HG03139 (cell line): ENCODE results near the gene F10.

Experiments used
- ATAC-seq: cut with Tn5 transposase; IDR thresholded peaks from one replicate; pipeline ENCODE4 v1.9.1; 2021; ENCODE audit not compliant: unreplicated experiment

F10 gene

DNA sequence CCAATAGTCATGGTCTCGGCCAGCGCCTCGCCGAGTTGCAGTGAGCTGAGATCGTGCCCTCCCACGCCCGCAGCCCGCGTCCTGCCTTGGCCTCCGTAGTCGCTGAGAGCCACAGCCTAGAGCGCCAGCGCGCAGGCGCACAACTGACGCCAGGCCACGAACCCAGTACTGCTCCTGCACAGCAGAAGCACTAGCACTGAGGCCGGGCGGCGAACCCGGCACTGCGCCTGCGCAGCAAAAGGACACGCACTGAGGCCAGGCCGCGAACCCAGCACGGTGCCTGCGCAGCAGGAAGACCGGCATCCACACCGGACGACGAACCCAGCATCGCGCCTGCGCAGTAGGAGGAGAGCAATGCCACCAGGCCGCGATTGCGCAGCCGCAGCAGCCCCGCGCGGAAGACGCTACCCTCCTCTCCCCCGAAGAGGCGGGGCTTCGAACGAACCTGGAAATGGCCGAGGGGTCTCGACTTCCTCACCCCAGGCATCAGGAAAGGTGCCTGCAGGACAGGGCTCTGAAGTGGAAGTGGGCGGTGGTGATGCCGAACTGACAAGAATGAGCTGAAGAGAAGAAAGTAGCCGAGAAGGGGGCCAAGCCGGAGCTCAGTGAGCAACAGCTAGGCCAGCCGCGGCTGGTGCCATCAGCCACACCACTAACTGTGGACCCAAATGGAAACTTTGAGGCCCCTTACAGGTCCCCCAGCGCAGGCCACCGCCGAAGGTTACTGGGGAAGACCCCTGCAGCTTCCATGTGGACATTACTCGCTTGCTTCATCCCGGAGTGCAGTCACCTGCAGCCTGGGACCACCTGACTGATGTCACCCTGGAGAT, 7.5 kb downstream of the F10 start:
- ATAC-seq, result no peak

GRCh38 chr13:113135281-113135760, 12.7 kb downstream of the F10 start:
- ATAC-seq, result no peak

- no peak for ATAC-seq
These were observed 15.2 kb downstream of the F10 start for GRCh38 chr13:113137691-113138298.

- ATAC-seq, result no peak
These were observed 16.4 kb downstream of the F10 start for GRCh38 chr13:113138792-113139551.

DNA sequence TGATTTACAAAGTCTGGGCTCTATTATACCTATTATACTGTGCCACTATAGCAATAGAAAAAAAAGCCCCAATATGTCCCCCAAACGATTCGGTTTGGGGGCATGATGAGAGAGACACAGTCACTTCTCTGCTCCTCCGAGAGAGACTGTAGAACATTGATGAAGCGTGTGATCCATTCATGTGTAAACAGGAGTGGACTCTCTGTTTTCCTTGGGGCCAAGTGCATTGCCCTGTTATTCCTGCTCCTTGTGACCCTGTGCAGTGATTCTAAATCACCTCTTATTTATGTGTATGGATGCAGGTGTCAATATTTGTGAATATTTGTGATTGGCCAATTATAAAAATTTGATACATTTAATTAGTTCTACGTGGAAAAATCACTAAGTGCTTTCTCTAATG, 17.0 kb downstream of the F10 start:
- ATAC-seq, result no peak

GRCh38 chr13:113140677-113141600, 18.3 kb downstream of the F10 start:
- ATAC-seq, result no peak

DNA sequence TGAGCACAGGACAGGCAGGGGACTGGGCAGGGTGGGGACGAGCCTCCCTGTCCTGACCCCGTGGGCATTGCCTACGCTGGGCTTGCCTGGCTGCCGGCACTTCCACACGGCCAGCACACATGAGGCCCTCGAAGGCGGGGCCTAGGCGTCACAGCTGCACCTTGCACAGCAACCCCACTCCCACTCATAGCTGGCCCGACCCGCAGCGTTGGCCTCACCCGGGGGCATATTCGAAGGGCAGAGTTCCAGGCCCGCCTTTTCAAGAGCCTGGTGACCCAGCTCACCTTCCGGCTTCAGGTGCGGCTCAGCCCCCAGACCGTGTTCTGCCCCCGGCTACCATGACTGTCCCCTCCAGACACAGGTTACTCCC, 19.0 kb downstream of the F10 start:
- ATAC-seq, result no peak

GRCh38 chr13:113142876-113143275, 20.3 kb downstream of the F10 start:
- no peak for ATAC-seq

DNA sequence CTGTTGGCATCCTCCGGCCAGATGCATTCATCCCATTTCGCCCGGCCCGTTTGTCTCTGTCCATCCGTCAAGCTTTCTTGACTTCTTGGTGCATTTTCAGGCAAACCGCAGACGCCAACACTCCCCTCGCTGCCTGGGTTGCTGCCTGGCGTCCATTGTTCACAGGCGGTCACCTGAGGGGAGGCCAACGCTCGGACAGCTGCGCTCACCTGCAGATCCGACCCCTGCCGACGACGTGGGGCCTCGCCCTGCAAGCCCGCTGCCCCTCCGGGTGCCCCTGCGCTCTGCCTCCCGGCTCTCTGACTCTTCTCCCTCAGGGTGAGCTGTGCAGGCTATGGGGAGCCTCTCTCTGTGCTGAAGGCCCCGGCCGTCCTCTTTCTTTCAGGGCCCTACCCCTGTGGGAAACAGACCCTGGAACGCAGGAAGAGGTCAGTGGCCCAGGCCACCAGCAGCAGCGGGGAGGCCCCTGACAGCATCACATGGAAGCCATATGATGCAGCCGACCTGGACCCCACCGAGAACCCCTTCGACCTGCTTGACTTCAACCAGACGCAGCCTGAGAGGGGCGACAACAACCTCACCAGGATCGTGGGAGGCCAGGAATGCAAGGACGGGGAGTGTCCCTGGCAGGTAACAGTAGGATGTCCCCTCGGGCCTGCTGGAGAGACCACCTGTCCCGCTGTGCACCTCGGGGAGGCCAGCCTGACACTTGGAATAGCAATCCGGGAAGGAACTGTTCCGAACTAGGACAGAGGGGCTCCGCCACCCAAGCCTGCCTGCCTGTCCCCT, 21.1 kb downstream of the F10 start:
- ATAC-seq, result no peak

GRCh38 chr13:113144255-113144629, 21.6 kb downstream of the F10 start:
- no peak for ATAC-seq

DNA sequence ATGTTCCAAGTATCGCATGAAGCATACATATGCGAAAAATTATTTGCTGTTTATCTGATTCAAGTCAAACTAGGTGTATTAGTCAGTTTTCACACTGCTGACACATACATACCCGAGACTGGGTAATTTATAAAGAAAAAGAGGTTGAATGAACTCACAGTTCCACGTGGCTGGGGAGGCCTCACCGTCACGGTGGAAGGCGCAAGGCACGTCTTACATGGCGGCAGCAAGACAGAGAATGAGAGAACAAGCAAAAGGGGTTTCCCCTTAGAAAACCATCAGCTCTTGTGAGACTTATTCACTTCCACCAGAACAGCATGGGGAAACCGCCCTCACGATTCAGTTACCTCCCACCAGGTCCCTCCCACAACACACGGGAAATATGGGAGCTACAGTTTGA, 22.9 kb downstream of the F10 start:
- ATAC-seq, result no peak

DNA sequence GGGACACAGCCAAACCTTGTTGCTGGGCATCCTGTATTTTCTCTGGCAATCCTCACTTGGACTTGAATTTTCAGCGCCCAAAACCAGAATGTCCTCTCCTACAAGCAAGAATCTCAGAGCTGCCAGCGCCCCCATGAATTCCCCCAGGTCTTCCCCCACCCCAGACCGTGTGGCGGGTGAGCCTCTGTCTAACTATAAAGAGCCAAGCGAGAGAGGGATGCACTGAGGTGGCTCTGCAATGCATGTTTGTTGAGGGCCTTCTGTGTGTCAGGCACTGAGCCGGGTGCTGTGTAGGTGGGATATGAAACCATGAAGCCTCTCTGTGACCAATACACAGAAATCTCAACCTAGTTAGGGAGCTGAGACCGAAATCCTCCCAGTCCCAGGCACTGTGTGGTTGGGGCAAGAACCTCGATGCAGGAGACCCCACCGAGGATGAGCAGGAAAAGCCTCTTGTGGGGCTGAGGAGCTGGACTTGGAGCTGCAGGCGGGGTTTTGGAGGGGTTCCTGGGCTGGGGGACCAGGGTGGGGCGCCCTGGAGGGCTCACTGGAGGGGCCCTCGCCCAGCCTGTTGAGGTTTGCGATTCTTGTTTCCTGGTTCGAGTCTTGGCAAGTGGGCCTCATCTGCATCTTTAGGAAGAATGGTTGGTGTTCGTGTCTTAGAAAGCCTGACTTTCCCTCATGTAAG, 23.5 kb downstream of the F10 start:
- ATAC-seq, result no peak

- no peak for ATAC-seq
These were observed 24.2 kb downstream of the F10 start for GRCh38 chr13:113146750-113147149.

DNA sequence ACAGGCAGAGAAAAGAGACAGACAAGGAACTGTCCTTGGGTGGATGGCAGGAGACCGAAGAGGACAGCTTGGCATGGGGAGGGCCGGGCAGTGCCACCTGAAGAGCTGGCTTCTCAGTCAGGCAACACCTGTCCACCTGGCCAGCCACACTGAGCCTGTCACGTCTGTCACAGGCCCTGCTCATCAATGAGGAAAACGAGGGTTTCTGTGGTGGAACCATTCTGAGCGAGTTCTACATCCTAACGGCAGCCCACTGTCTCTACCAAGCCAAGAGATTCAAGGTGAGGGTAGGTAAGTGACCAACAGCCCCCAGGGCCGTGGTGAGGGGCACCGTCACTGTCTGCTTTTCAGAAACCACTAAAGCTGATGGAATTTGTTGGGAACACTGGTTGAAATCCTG, 24.6 kb downstream of the F10 start:
- no peak for ATAC-seq

GRCh38 chr13:113148407-113148806, 25.8 kb downstream of the F10 start:
- no peak for ATAC-seq

GRCh38 chr13:113148940-113149503, 26.4 kb downstream of the F10 start:
- ATAC-seq, result no peak

GRCh38 chr13:113149711-113150549, 27.3 kb downstream of the F10 start:
- ATAC-seq, result no peak
